WTC11 (cell line): ENCODE data around the gene MTA1. TPM values are rescaled to one million over a fixed set of nuclear protein-coding genes. Genes with fewer than 3 reads are reported as not detected.

Source experiments
- ATAC-seq: fragments of 200-7000 bp; cut with Tn5 transposase; 2 replicates; pipeline ENCODE4 v1.10.0; 2021; ENCODE audit warnings: mild to moderate bottlenecking, moderate library complexity
- CTCF ChIA-PET: fragments of 300-600 bp; sonication (Branson Sonifier 250); formaldehyde crosslinking; loops from one replicate; lab custom pipeline; 2021; ENCODE audit warnings: antibody characterized with exemption; lab: Charles Lee
- POLR2A ChIA-PET: fragments of 350-600 bp; sonication (Branson Sonifier 250); formaldehyde crosslinking; loops from one replicate; lab custom pipeline; 2021; ENCODE audit warnings: antibody characterized with exemption; lab: Charles Lee
- DNase-seq: peaks from one replicate; pipeline ENCODE4 v3.0.0; 2021; ENCODE audit warnings: low spot score
- H3K27ac Mint-ChIP-seq: 2 replicates; pipeline ENCODE4 v1.8.0; 2021; ENCODE audit warnings: mixed read lengths
- H3K27me3 Mint-ChIP-seq: 2 replicates; pipeline ENCODE4 v1.8.0; 2021; ENCODE audit warnings: low read depth, mild to moderate bottlenecking, moderate library complexity, mixed read lengths
- H3K36me3 Mint-ChIP-seq: 2 replicates; pipeline ENCODE4 v1.8.0; 2021; ENCODE audit warnings: mixed read lengths
- H3K4me1 Mint-ChIP-seq: 2 replicates; pipeline ENCODE4 v1.8.0; 2022; ENCODE audit warnings: mixed read lengths
- H3K4me3 Mint-ChIP-seq: 2 replicates; pipeline ENCODE4 v1.8.0; 2021; ENCODE audit warnings: mild to moderate bottlenecking, moderate library complexity, mixed read lengths
- H3K9me3 Mint-ChIP-seq: 2 replicates; pipeline ENCODE4 v1.8.0; 2021; ENCODE audit warnings: mixed read lengths
- ELF4 ChIP-seq: sonication (generic); formaldehyde crosslinking; IDR thresholded peaks from 2 replicates; pipeline ENCODE4 v1.8.1; 2022; ENCODE audit warnings: low read depth, mild to moderate bottlenecking, moderate library complexity, missing genetic modification reagents
- GRHL2 ChIP-seq: fragments of 250-450 bp; sonication (Bioruptor Pico); IDR thresholded peaks from 2 replicates; pipeline ENCODE4 v1.8.0; 2022; ENCODE audit warnings: mild to moderate bottlenecking, moderate library complexity; ENCODE audit not compliant: insufficient replicate concordance, severe bottlenecking
- KAT7 ChIP-seq: sonication (generic); formaldehyde crosslinking; IDR thresholded peaks from 2 replicates; pipeline ENCODE4 v1.8.1; 2023; ENCODE audit warnings: missing genetic modification reagents, mild to moderate bottlenecking, borderline replicate concordance
- MXD4 ChIP-seq: fragments of 250-450 bp; sonication (Bioruptor Pico); IDR thresholded peaks from 2 replicates; pipeline ENCODE4 v1.8.0; 2021; ENCODE audit warnings: mild to moderate bottlenecking, moderate library complexity, borderline replicate concordance
- NFYB ChIP-seq: sonication (generic); formaldehyde crosslinking; conservative IDR thresholded peaks from 2 replicates; pipeline ENCODE4 v1.8.0; 2022; ENCODE audit warnings: low read depth, missing genetic modification reagents
- NR2C2 ChIP-seq: sonication (generic); formaldehyde crosslinking; IDR thresholded peaks from 2 replicates; pipeline ENCODE4 v1.8.0; 2022; ENCODE audit warnings: mild to moderate bottlenecking, missing genetic modification reagents
- OVOL2 ChIP-seq: fragments of 250-450 bp; sonication (Bioruptor Pico); IDR thresholded peaks from 2 replicates; pipeline ENCODE4 v1.9.0; 2021; ENCODE audit warnings: mild to moderate bottlenecking, borderline replicate concordance
- RORB ChIP-seq: fragments of 250-450 bp; sonication (Bioruptor Pico); IDR thresholded peaks from 2 replicates; pipeline ENCODE4 v1.9.0; 2021; ENCODE audit warnings: mild to moderate bottlenecking
- SMAD4 ChIP-seq: sonication (generic); formaldehyde crosslinking; IDR thresholded peaks from 2 replicates; pipeline ENCODE4 v1.8.0; 2022; ENCODE audit warnings: mild to moderate bottlenecking, missing genetic modification reagents
- TEAD1 ChIP-seq: sonication (generic); formaldehyde crosslinking; IDR thresholded peaks from 2 replicates; pipeline ENCODE4 v1.8.0; 2022; ENCODE audit warnings: mild to moderate bottlenecking, missing genetic modification reagents
- TP53 ChIP-seq: sonication (generic); formaldehyde crosslinking; IDR thresholded peaks from 2 replicates; pipeline ENCODE4 v1.8.1; 2023; ENCODE audit warnings: mild to moderate bottlenecking, missing genetic modification reagents
- ZNF317 ChIP-seq: sonication (generic); formaldehyde crosslinking; IDR thresholded peaks from 2 replicates; pipeline ENCODE4 v1.8.1; 2023; ENCODE audit warnings: low read depth, mild to moderate bottlenecking, moderate library complexity, missing genetic modification reagents, borderline replicate concordance
- total RNA-seq: library from RNA; stranded (reverse); gene quantifications from 3 replicates; pipeline ENCODE4 v1.2.3, GENCODE V29; 2021
- TF ChIP-seq, protein P1 (sequence below): fragments of 200-600 bp; IDR thresholded peaks from 2 replicates; pipeline ENCODE4 v1.8.0; 2022; ENCODE audit warnings: antibody characterized with exemption
- TF ChIP-seq, protein P2 (sequence below): sonication (generic); formaldehyde crosslinking; IDR thresholded peaks from 2 replicates; pipeline ENCODE4 v1.8.1; 2023; ENCODE audit warnings: mild to moderate bottlenecking, missing genetic modification reagents, moderate library complexity
- TF ChIP-seq, protein P3 (sequence below): fragments of 250-450 bp; sonication (Bioruptor Pico); IDR thresholded peaks from 2 replicates; pipeline ENCODE4 v1.9.0; 2021; ENCODE audit warnings: mild to moderate bottlenecking, borderline replicate concordance
- TF ChIP-seq, protein P4 (sequence below): fragments of 250-450 bp; sonication (Bioruptor Pico); IDR thresholded peaks from 2 replicates; pipeline ENCODE4 v2.1.2; 2022; ENCODE audit warnings: mild to moderate bottlenecking, moderate library complexity
- TF ChIP-seq, protein P5 (sequence below): sonication (generic); formaldehyde crosslinking; IDR thresholded peaks from 2 replicates; pipeline ENCODE4 v1.8.0; 2023; ENCODE audit warnings: mild to moderate bottlenecking, missing genetic modification reagents
- TF ChIP-seq, protein P6 (sequence below): sonication (generic); formaldehyde crosslinking; IDR thresholded peaks from 2 replicates; pipeline ENCODE4 v1.8.1; 2023; ENCODE audit warnings: mild to moderate bottlenecking, missing genetic modification reagents
- TF ChIP-seq, protein P7 (sequence below): sonication (generic); formaldehyde crosslinking; IDR thresholded peaks from 2 replicates; pipeline ENCODE4 v1.8.0; 2022; ENCODE audit warnings: mild to moderate bottlenecking, missing genetic modification reagents

MTA1 gene
- total RNA-seq, 1 experiment from 2014 or later: 279 TPM

DNA sequence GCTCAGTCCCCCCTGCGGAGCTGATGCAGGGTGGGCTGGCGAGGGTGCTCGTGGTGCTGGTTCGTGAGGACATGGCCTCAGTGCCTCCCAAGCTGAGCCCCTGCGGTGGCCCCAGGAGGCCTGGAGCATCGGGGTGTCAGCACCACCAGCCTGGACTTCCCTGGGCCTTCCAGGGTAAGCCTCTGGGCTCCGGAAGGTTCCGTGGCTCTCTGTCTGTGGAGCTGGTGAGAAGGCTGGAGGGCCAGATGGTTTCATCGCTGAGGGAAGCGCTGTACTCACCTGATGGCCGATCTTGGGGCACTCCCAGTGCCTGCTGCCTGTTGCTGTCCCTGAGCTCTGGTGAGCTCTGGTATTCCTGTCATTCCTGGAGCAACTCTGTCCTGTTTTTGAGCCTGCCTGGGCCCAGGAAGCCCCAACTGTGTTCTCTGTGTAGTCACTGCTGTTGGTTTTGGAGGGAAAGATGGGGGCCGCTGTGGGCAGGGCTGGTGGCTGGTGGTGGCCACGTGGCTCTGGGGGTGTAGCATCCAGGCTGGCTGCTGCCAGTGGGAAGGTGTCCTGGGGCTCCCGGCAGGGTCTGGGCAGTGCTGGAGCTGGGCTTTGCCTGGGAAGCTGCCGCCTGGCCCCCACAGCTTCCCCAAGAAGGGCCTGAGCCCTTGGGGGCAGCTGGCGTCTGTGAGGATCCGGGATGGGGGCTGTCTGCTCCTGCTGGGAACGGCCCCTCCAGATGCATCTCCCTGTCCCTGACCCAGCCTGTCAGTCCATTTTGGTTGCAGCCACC lies 18.3 kb downstream of the MTA1 start:
- H3K9me3 Mint-ChIP-seq: no peaks in the 10 kb centered on the region
- H3K36me3 Mint-ChIP-seq: peaks cover 15% of the 10 kb centered on the region
- H3K27ac Mint-ChIP-seq: no peak overlapping the region
- no peaks in the 10 kb centered on the region for H3K27me3 Mint-ChIP-seq
- CTCF ChIA-PET: interaction anchor here (1.0 to 1.4 kb wide), 3 partner anchors 11 to 67 kb away, joined by 3 to 6 read pairs (median 3); no protein-coding TSS in a partner anchor
- ATAC-seq (no peak), DNase-seq (no peak)
- POLR2A ChIA-PET: interaction anchor here (0.6 kb wide), 1 partner anchor 92 kb away, joined by 7 read pairs; no protein-coding TSS in a partner anchor
- no peak overlapping the region for H3K4me3 Mint-ChIP-seq
- peaks cover 8% of the 10 kb centered on the region for H3K4me1 Mint-ChIP-seq
- TF ChIP-seq ELF4 (CRISPR knock-in tag): no peak
- TF ChIP-seq, protein P1, sequence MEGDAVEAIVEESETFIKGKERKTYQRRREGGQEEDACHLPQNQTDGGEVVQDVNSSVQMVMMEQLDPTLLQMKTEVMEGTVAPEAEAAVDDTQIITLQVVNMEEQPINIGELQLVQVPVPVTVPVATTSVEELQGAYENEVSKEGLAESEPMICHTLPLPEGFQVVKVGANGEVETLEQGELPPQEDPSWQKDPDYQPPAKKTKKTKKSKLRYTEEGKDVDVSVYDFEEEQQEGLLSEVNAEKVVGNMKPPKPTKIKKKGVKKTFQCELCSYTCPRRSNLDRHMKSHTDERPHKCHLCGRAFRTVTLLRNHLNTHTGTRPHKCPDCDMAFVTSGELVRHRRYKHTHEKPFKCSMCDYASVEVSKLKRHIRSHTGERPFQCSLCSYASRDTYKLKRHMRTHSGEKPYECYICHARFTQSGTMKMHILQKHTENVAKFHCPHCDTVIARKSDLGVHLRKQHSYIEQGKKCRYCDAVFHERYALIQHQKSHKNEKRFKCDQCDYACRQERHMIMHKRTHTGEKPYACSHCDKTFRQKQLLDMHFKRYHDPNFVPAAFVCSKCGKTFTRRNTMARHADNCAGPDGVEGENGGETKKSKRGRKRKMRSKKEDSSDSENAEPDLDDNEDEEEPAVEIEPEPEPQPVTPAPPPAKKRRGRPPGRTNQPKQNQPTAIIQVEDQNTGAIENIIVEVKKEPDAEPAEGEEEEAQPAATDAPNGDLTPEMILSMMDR: no peak
- no peak for TF ChIP-seq SMAD4 (CRISPR knock-in tag)
- TF ChIP-seq, protein P2, sequence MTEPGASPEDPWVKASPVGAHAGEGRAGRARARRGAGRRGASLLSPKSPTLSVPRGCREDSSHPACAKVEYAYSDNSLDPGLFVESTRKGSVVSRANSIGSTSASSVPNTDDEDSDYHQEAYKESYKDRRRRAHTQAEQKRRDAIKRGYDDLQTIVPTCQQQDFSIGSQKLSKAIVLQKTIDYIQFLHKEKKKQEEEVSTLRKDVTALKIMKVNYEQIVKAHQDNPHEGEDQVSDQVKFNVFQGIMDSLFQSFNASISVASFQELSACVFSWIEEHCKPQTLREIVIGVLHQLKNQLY (CRISPR knock-in tag): no peak
- TF ChIP-seq, protein P3, sequence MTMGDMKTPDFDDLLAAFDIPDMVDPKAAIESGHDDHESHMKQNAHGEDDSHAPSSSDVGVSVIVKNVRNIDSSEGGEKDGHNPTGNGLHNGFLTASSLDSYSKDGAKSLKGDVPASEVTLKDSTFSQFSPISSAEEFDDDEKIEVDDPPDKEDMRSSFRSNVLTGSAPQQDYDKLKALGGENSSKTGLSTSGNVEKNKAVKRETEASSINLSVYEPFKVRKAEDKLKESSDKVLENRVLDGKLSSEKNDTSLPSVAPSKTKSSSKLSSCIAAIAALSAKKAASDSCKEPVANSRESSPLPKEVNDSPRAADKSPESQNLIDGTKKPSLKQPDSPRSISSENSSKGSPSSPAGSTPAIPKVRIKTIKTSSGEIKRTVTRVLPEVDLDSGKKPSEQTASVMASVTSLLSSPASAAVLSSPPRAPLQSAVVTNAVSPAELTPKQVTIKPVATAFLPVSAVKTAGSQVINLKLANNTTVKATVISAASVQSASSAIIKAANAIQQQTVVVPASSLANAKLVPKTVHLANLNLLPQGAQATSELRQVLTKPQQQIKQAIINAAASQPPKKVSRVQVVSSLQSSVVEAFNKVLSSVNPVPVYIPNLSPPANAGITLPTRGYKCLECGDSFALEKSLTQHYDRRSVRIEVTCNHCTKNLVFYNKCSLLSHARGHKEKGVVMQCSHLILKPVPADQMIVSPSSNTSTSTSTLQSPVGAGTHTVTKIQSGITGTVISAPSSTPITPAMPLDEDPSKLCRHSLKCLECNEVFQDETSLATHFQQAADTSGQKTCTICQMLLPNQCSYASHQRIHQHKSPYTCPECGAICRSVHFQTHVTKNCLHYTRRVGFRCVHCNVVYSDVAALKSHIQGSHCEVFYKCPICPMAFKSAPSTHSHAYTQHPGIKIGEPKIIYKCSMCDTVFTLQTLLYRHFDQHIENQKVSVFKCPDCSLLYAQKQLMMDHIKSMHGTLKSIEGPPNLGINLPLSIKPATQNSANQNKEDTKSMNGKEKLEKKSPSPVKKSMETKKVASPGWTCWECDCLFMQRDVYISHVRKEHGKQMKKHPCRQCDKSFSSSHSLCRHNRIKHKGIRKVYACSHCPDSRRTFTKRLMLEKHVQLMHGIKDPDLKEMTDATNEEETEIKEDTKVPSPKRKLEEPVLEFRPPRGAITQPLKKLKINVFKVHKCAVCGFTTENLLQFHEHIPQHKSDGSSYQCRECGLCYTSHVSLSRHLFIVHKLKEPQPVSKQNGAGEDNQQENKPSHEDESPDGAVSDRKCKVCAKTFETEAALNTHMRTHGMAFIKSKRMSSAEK (CRISPR knock-in tag): no peak
- no peak for TF ChIP-seq TEAD1 (CRISPR knock-in tag)
- TF ChIP-seq RORB (CRISPR knock-in tag): no peak
- no peak for TF ChIP-seq MXD4

DNA sequence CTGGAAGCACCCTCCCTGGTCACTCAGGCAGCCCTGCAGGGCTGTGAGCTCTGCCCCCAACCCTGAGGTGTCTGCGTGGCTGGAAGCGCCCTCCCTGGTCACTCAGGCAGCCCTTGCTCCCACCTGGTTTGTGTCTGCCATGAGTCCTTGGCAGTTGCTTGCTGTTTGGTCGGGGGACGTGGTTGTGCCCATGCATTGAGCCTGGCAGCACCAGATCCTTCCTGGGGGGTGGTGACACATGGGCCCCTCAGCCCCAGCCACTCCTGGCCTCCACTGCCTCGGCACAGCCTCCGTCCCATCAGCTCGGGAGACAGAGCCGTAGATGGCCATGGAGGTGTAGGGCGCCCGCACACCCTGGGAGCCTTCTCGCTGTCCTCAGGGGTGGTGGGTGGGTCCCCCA lies 19.6 kb downstream of the MTA1 start:
- peaks cover 20% of the 10 kb centered on the region for H3K36me3 Mint-ChIP-seq
- H3K27me3 Mint-ChIP-seq: no peaks in the 10 kb centered on the region
- H3K27ac Mint-ChIP-seq: no peak overlapping the region
- peaks cover 2% of the 10 kb centered on the region; the same call in 1 of the 2 replicates for H3K4me1 Mint-ChIP-seq
- CTCF ChIA-PET: interaction anchor here (0.7 to 2.0 kb wide), 3 partner anchors 9 to 41 kb away, joined by 3 to 8 read pairs (median 3); no protein-coding TSS in a partner anchor
- DNase-seq (no peak), ATAC-seq (no peak)
- POLR2A ChIA-PET: no interaction called here
- H3K4me3 Mint-ChIP-seq: no peak overlapping the region
- no peaks in the 10 kb centered on the region for H3K9me3 Mint-ChIP-seq
- TF ChIP-seq NR2C2 (CRISPR knock-in tag) (no peak), NFYB (CRISPR knock-in tag) (no peak), OVOL2 (CRISPR knock-in tag) (no peak), TP53 (CRISPR knock-in tag) (no peak), ZNF317 (CRISPR knock-in tag) (no peak), KAT7 (CRISPR knock-in tag) (no peak), GRHL2 (no peak)
- TF ChIP-seq, protein P4, sequence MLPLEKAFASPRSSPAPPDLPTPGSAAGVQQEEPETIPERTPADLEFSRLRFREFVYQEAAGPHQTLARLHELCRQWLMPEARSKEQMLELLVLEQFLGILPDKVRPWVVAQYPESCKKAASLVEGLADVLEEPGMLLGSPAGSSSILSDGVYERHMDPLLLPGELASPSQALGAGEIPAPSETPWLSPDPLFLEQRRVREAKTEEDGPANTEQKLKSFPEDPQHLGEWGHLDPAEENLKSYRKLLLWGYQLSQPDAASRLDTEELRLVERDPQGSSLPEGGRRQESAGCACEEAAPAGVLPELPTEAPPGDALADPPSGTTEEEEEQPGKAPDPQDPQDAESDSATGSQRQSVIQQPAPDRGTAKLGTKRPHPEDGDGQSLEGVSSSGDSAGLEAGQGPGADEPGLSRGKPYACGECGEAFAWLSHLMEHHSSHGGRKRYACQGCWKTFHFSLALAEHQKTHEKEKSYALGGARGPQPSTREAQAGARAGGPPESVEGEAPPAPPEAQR (CRISPR knock-in tag): no peak
- TF ChIP-seq, protein P5, sequence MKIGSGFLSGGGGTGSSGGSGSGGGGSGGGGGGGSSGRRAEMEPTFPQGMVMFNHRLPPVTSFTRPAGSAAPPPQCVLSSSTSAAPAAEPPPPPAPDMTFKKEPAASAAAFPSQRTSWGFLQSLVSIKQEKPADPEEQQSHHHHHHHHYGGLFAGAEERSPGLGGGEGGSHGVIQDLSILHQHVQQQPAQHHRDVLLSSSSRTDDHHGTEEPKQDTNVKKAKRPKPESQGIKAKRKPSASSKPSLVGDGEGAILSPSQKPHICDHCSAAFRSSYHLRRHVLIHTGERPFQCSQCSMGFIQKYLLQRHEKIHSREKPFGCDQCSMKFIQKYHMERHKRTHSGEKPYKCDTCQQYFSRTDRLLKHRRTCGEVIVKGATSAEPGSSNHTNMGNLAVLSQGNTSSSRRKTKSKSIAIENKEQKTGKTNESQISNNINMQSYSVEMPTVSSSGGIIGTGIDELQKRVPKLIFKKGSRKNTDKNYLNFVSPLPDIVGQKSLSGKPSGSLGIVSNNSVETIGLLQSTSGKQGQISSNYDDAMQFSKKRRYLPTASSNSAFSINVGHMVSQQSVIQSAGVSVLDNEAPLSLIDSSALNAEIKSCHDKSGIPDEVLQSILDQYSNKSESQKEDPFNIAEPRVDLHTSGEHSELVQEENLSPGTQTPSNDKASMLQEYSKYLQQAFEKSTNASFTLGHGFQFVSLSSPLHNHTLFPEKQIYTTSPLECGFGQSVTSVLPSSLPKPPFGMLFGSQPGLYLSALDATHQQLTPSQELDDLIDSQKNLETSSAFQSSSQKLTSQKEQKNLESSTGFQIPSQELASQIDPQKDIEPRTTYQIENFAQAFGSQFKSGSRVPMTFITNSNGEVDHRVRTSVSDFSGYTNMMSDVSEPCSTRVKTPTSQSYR (CRISPR knock-in tag): no peak
- TF ChIP-seq, protein P6, sequence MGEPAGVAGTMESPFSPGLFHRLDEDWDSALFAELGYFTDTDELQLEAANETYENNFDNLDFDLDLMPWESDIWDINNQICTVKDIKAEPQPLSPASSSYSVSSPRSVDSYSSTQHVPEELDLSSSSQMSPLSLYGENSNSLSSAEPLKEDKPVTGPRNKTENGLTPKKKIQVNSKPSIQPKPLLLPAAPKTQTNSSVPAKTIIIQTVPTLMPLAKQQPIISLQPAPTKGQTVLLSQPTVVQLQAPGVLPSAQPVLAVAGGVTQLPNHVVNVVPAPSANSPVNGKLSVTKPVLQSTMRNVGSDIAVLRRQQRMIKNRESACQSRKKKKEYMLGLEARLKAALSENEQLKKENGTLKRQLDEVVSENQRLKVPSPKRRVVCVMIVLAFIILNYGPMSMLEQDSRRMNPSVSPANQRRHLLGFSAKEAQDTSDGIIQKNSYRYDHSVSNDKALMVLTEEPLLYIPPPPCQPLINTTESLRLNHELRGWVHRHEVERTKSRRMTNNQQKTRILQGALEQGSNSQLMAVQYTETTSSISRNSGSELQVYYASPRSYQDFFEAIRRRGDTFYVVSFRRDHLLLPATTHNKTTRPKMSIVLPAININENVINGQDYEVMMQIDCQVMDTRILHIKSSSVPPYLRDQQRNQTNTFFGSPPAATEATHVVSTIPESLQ (CRISPR knock-in tag): no peak
- TF ChIP-seq, protein P7, sequence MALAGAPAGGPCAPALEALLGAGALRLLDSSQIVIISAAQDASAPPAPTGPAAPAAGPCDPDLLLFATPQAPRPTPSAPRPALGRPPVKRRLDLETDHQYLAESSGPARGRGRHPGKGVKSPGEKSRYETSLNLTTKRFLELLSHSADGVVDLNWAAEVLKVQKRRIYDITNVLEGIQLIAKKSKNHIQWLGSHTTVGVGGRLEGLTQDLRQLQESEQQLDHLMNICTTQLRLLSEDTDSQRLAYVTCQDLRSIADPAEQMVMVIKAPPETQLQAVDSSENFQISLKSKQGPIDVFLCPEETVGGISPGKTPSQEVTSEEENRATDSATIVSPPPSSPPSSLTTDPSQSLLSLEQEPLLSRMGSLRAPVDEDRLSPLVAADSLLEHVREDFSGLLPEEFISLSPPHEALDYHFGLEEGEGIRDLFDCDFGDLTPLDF (CRISPR knock-in tag): no peak
